ENCODE data around the gene MAEA.

The MAEA gene

DNA sequence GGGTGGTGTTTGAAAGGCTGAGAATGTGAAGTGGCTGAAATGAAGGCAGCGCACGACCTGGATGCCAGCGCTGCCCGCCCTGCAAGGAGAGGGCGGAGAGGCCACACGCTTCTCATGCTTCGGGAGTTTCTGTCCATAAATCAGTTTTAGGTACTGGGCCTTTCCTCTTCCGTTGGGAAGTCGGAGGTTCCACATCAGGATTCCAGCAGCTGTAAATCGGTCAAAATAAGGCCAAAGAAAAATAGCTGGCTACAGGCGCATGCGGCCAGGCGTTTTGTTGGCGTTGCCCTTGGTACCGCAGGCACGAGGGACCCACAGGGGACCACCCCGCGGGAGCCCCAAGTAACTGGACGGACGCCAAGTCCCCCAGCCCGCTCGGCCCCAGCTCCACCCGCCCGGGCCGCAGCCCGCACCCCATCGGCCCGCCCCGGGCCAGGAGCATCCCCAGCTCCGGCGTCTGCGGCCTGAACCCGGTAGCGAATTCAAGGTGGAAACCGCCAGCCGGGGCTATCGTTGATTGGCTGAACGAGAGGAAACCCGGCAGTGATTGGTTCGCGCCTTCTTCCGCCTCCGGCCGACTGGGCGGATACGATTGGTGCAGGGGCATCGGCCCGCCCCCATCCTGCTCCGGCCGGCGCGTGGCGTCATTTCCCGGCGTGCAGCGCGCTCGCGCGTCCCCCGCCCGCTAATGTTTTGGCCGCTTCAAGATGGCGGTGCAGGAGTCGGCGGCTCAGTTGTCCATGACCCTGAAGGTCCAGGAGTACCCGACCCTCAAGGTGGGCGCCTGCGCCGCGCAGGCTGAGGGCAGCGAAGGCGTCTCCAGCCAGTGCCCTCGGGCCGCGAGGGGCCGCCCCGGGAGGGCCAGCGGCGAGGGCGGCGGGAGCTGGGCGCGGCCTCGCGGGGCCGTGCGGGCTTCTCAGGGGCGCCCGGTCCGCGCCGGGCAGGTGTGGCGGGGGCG lies at the start of gene MAEA:
Gene MAEA, plus strand, starts transcription at position 685 of the 958 bp plus-strand sequence. Its CDS starts 23 bp downstream, at position 708.
- peak; percentile 91 for DNase-seq

DNA sequence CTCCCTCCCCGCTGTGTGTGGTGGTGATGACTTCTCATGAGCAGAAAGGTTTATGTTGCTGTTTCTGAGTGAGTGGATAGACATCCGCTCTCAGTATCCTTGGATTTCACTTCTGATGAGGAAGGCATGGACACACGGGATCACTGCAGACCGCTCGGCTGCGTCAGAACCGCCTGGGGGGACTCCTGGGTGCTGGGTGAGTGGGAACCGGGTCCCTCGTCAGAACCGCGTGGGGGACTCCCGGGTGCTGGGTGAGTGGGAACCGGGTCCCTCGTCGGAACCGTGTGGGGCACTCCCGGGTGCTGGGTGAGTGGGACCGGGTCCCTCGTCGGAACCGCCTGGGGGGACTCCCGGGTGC lies 49.8 kb upstream of the MAEA start:
- no peak for DNase-seq

DNA sequence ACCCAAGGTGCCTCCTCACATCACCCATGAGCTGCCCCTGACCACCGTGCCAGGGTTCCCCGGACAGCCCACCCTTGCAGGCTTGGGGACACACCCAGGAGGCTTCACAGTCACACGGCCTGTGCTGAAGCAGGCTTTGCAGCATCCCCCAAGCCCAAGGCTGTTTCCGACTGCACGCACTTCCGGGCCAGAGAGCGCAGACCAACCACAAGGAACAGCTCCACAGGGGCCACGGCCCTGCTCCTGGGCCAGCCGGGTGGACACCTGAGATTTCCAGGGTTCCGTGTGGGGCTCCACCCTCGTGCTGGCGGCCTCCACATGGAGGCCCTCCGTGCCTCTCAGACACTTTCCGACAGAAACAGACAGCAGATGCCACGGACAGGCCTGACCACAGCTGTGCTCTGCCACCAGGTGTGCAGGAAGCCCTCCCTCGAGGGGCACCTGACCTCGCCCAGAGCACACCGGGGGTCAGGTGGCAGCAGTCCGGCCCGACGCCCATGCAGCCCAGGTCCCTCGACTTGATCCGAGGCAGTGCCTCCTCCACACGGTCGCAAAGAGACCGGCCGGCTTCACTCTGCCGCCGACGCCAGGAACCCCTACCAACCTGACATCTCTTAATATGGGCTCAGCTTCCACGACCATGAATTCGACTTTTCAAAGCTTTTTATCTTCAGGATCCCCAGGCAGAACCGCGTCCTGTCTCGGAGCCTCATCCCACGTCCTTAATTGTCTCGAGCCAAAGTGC lies 48.8 kb upstream of the MAEA start:
- no peak for DNase-seq

DNA sequence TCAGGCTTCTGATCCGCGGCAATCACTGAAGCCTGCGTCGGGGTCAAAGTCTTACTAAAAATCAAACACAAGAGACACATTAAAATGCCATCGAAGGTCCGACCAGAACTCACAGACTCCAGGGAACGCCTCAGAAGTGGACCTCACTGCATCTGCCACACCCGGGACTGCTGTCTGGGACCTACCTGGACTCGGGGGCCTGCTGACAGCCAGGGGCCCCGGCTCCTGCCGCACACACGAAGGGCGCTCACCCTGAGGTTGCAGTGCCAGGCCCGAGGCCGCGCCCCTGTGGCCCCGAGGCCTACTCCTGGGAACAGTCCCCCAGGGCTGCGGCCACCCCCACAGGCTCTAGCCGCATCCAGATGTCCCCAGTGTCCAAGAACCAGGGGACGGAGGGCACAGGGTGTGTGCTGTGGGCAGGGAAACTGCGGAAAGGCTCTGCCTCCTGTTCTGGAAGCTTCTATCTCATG lies 48.2 kb upstream of the MAEA start:
- DNase-seq = no peak

DNA sequence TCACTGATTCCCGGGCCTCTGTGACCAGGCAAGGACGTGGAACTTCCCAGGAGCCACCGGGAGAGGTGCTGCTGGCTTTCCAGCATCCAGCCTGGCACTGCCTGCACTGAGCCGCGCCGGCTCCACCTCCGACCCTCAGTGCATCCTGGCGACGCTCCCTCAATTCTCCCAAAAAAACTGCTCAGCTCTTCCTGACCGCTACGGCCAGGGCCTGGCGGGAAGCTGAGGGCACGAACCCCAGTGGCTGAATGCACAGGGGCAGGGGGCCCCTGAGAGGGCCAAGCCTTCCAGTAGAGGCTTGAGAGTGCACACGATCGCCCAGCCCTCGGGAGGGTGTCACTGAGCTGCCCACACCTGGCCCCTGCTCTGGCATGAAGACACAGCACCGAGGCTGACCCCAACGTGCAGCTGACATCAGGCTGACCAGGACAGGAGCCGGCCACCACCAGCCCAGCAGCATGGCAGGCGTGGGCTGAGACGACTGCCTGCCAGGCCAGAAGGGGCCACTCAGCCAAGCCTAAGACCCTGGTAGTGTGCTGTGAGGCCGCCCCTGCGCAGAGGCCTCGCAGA lies 47.7 kb upstream of the MAEA start:
- no peak for DNase-seq

DNA sequence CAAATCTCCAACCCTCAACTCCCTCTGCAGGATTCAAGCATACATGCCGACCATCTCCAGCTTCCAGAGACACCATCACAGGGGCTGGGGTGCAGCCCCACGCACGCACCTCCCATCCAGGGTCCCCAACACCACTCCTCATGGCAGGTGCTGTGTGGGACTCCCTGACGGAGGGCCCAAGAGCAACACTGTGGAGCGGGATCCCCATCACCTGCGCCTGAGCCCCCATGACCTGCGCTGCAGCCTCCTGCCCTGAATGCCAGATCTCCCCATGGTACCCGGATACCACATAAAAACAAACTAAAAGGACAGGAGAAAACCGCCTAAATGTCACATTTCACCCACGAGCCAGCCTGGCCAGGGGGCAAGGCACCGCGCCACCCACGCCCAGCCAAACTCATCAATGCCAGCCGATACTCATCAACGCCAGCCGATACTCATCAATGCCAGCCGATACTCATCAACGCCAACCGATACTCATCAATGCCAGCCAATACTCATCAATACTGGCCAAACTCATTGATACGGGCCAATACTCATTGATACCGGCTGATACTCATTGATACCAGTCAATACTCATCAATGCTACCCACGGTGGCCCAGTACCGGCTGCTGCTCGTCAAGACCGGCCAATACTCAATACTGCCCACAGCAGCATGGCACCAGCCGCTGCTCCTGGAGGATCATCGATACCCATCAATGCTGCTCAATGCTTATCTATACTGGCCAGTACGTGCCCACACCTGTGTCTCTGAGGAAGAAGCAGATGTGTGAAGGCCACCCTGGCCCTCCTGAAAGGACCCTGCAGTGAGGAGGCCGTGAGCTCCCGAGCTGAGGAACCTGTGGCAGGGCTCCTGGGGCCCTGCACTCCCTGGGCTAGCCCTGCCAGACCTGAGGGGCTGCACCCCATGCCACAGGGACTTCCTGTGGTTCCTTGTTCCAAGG lies 46.9 kb upstream of the MAEA start:
- no peak for DNase-seq

DNA sequence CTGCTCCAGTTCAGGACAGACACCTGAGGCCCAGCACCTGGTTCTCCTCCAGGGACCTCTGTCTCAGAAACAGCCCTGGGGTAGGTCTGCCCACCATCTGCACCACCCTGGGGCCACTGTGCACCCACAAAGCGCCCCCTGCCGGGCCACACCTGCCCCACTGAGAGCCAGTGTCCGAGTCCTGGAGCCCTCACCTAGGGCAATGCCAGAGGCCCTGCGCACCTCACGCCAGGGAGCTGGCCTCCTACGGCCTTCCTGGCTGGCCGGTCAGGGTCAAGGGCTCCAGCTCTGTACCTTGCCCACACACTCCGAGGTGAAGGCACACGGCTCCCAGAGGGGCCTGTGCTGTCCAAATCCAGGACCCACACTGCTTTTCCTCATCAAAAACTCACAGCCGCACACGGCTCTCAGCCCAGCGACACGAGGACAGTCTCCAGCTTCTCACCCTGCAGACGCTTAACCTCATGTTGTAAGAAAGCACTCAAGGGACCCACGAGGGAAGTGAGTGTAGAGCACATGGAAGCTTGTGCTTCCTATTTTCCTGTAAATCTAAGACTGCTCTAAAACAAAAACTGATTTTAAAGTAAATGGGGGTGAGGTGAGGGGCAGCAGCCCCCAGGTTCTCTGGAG lies 46.1 kb upstream of the MAEA start:
- DNase-seq = no peak

DNA sequence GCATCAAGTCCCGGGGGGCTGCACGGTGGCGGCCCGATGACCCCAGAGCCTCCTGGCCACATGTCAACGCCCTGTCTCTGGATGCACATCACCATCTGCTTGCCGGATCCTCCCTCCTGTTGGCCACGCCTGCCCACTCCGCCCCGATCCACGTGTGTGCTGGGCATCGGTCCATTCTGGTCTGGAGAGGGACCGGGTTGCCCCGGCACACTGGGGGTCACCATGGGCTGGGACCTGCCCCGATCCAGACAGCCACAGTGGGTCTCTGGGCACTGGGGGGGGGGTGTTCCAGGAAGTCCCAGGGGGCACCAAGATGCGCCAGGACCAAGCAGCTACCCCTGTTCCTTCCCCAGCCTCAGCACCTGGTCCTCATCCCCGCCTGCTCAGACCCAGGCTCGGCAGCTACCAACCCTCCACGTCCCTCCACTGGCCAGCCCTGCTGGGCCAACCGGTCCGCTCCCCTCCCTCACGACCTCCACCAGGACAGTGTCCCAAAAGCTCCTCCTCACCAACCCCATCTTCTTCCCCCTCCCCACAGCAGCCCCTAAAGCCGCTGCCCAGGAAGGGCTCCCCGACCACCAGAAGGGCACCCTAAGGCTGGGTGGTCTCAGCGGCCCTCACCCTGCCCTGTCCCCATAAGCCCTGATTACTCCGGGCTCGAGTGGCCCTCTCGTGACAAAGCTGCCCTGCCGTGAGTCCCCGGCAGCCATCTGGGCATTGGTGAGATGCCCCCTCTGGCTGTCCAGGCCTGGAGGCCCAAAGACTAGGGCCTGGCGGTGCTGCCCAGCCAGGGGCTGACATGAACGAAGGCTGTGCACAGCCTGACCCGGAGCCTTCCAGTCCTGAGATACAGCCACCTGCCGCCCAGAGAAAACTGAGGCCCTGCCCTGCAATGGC lies 45.4 kb upstream of the MAEA start:
- no peak for DNase-seq

DNA sequence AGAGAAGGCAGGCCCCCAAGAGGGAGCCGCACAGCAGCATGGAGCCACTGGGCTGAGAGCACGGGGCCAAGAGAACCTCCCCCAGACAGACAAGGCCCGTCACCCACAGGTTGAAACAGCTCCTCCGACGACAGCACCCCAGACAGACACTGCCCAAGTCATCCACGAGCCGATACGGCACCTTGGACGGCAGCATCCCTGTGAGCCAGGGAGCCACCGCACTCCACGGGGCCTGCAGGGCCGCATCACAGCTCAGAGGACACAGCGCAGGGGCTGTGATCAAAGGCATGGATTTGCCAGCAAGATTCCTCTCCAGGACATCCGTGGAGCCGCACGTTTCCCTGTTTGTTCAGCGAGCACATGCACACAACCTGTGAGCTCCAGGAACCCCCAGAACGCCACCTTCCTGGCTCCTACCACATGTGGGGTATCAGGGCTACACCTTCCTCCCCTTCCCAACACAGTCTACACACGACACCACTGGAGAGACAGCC lies 44.7 kb upstream of the MAEA start:
- DNase-seq = no peak

DNA sequence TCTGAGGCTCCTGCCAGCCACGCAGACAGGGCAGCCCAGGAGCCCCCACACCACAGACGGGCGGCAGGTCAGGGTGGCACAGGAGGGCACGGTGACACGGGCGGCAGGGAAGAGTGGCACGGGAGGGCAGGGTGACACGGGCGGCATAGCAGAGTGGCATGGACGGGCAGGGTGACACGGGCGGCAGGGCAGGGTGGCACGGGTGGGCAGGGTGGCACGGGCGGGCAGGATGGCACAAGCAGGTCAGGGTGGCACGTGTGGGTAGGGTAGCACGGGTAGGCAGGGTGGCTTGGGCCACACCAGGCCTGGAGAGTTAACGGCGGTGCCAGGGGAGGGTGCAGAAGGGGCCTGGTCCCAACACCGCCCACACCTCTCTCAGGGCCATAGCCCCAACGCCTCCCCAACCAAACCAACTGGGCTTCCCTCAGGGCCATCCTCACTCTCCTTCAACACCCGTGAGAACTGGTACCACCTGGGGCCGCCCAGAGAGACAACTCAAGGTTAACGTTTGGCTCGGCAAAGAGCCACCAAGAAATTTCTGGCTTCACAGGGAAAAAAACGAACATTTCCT lies 44.1 kb upstream of the MAEA start:
- no peak for DNase-seq

DNA sequence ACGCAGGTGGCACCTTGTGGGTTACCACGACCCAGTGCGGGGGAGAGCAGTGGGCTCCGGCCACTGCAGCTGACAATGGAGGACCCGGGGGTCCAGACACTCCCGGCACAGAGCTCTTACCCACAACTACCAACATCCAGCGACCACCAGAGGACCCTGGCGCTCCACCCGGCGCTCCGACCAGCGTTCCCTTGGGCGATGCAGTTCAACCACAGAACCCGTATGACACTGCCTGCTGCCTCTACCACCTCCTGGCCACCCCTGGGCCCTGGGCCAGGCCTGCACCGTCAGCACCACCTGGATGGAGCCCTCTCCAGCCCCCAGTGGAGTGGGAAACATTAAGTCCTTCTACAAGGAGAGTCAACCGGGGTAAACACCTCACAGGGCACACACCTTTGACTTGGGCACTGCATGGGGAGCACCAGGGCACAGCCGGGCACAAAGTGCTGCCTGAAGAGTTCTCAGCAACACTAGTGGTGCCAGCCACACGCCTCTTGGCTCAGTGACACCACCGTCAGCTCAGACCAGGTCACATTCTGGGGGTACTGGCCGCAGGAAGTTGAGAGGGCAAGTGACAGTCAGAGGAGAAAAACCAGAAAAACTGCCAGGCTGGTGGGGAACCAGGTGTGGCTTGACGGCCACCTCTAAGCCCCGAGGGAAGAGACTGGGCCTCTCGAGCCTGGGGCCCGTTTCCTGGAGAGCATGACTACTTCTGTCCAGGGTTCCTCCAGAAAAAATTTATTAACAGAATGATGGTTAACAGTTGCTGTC lies 43.4 kb upstream of the MAEA start:
- no peak for DNase-seq

DNA sequence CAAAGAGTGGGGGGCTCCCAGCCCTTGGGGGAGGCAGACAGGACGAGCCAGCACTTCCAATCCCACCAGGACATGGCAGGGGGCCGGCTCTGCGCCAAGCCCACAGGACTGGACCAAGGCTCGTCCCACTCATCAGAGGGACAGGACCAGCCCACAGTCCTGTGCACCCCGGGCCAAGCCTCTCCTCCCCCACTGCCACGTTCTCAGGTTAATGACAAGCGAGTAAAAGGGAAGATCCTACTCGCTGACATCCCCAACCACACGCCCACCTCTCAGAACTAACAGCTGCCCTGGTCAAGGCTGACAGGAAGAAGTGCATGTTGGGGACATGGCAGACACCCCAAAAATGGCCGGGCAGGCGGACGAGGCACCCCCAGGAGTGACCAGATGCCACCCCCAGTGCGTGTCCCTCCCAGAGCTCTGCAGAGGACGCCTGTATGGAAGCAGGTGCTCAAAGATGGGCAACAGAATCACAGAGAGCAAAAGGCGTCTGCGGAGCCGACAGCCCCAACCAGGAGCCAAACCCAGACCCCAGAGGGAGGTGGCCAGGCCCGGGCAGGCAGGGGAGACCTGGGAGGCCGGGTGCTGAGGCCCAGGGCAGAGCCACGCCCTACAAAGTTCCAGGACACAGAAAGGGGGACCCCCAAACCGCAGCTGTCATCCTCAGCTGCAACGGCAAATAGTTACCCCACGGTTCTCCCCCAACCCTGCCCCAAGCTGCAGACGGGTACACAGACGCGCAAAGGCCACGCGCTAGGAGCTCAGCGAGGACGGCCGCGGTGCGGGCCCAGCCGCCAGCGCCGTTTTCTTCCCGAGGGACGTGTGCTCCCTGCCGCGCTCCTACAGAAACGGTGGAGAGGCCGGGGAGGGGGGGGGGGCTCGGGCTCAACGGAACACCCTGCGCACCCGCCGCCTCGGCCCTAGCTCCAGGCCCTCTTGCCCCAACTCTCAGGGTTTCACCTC lies 42.5 kb upstream of the MAEA start:
- no peak for DNase-seq

DNA sequence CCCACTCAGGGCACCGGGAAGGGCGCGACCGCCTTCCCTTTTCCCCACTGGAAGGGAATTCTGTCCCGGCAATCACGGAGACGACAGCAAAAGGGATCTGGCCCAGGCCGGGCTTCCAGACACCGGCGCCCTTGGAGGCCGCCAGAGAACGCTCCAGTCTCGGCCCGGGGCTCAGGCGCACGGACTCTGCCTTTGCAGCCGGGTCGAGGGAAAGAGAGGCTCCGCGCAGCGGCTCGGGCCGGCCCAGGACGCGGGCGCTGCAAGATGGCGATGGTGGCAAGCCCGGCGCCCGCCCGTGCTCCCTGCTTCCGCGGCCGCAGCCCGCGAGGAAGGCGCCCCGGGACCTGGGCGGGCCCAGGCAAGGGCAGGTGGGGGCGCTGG lies 41.8 kb upstream of the MAEA start:
- DNase-seq = no peak

DNA sequence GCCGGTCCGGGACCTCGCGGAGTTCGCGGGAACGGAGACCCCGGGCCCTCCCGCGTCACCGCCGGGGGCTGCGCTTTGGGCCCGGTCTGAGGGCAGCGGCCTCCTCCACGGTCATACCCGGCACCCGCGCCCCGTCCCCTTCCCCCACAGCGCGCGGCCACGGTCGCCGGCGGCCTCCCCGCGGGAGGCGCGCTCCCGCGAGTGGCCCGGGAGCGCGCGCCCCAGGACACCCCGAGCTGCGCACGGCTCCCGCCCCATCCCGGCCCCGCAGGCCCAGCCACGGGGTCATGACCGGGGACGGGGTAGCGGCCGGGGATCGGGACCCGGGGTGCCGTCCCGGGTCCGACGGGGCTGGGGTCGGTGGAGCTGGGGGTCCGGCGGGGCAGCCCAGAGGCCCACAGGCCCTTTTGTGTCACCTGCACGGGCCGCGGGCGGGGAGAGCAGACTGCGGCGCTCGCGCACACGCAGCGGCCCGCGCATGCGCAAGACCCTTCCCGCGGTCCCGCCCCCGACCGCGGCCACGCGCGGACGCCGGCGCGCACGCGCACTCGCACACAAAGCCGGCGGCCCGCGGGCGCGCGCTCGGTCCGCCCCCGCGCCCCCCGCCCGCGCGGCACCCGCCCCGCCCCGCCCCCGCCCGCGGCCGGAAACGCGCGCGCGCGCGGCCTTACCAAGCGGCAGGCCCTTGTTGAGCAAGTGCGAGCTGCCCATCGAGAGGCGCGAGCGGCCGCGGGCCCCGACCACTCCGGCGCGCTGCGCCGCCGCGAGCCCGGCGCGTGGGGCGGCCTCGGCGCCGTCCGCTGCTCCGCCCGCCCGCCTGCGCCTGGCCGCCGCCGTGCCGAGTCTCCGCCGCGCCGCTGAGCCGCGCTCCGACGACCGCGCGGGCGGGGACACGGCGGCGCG lies 41.2 kb upstream of the MAEA start, which contains the start of gene CTBP1:
Gene CTBP1, minus strand, starts transcription at position 886 of the 903 bp plus-strand sequence. CDS start 7,799 bp downstream, outside the sequence.
- DNase-seq = peak; percentile 42

DNA sequence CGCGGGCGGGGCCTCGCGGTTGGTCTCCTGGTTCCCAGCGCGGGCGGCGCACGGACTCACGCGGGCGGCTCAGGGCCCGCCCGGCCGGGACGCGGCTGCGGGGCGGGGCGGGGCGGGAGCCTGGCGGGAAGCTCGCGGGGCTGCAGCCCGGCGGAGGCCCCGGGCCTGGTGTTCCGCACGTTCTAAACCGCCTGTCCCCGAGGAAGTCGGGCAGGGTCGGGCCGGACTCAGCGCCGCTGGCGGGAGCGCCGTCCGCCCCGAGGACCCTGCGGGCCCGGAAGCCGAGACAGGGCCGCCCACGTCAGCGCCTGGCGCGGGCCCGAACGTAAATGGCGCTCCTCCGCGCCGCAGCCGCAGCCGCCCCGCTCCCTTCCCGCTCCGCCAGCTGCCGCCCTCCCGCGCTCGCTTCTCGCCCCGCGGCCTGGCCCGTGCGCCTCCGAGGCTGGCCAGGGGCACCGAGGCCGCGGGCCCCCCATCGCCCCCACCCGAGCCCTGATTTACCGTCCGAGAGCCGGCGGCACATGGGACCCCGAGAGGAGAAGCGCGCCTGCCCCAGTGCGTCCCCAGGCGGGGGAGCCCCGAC lies 40.5 kb upstream of the MAEA start:
- DNase-seq = peak; percentile 44

DNA sequence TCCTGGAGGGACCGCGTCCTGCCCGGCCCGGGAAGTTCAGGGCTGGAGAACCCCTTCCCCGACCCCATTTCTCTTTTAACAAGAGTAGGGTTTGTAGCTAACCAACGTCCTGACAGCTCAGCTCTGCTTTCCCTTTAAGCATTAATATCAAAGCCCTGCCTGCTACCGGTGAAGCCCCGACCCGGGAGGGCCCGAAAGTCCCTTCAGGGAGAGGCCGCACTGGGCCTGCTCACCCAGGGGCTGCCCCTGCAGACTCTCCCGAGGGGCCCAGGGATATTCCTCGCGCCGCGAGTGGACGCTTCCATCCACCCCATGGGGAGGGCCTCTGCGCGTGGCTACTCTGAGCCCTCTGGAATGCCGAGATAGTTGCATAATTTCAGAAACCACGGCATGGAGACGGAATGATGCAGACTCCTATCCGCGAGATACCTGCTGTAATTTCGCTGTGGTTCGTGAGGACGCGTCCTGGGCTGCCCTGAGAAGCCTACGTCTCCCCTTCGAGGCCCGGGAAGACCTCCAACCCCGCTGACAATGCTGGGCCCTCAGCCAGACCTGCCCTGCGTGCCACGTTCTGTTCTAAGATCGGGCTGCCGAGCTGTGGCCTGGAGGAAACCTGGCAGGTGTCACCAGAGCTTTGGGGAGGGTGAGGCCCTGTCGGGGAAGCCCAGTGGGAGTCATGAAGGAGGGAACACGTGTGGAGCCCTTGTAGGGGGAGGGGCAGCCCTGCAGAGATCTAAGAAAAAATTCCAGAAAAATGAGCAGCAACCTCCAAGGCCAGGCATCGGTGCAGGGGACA lies 39.8 kb upstream of the MAEA start:
- no peak for DNase-seq
